H1 (cell line): ENCODE results near the gene SDSL. TPM values are rescaled to one million over a fixed set of nuclear protein-coding genes. Genes with fewer than 3 reads are reported as not detected.

ENCODE experiments used
- CTCF ChIA-PET: fragments of 300-600 bp; sonication (Branson Sonifier 250); formaldehyde crosslinking; loops from one replicate; lab custom pipeline; 2021; ENCODE audit not compliant: partially characterized antibody; lab: Charles Lee
- POLR2A ChIA-PET: fragments of 300-600 bp; sonication (Branson Sonifier 250); formaldehyde crosslinking; loops from one replicate; lab custom pipeline; 2021; ENCODE audit warnings: inconsistent platforms; ENCODE audit not compliant: partially characterized antibody; lab: Charles Lee
- DNase-seq, 2 experiments: peaks; one replicate each; pipeline versions ENCODE4 v3.0.0 to v3.0.0-alpha.2; 2010 to 2022; ENCODE audit warnings: low spot score in 2 of 2, low read depth in 1 of 2, mixed read lengths in 1 of 2
- FAIRE-seq: peaks from 2 replicates; lab custom pipeline; 2011; peaks lifted over from hg19 to GRCh38; lab: Jason Lieb, UNC
- H2AFZ ChIP-seq: 2 replicates; pipeline ENCODE4 v1.8.1; 2012; ENCODE audit warnings: low read length, inconsistent platforms
- H2AK5ac ChIP-seq: 2 replicates; pipeline ENCODE4 v1.6.1; 2013; ENCODE audit warnings: low read depth, low read length
- H2BK120ac ChIP-seq: replicated peaks from 2 replicates; pipeline ENCODE3; 2013; ENCODE audit warnings: low read depth, low read length, inconsistent platforms
- H2BK12ac ChIP-seq: 2 replicates; pipeline ENCODE4 v1.6.1; 2013; ENCODE audit warnings: low read depth, low read length
- H2BK15ac ChIP-seq: 2 replicates; pipeline ENCODE4 v1.6.1; 2013; ENCODE audit warnings: low read length
- H2BK20ac ChIP-seq: 2 replicates; pipeline ENCODE4 v1.6.1; 2013; ENCODE audit warnings: low read length
- H2BK5ac ChIP-seq: 2 replicates; pipeline ENCODE4 v1.6.1; 2013; ENCODE audit warnings: low read depth, low read length
- H3K14ac ChIP-seq: 2 replicates; pipeline ENCODE4 v1.6.1; 2013; ENCODE audit warnings: inconsistent platforms; ENCODE audit not compliant: insufficient read length
- H3K18ac ChIP-seq: 2 replicates; pipeline ENCODE4 v1.6.1; 2013; ENCODE audit warnings: low read length; ENCODE audit errors: extremely low read depth
- H3K23ac ChIP-seq: 2 replicates; pipeline ENCODE4 v1.6.1; 2013; ENCODE audit warnings: inconsistent platforms; ENCODE audit not compliant: insufficient read length
- H3K23me2 ChIP-seq: 2 replicates; pipeline ENCODE4 v1.6.1; 2013; ENCODE audit warnings: low read depth, low read length
- H3K27ac ChIP-seq: 2 replicates; pipeline ENCODE4 v1.6.1; 2011; ENCODE audit warnings: low read depth, low read length, inconsistent platforms
- H3K27me3 ChIP-seq, 4 experiments: replicated peaks in 1 of 4; 1 replicate in 1 of 4; 2 replicates in 3 of 4; pipeline versions ENCODE4 v1.6.1 to v1.8.1; 2011 to 2013; ENCODE audit warnings: low read length in 3 of 4, mild to moderate bottlenecking in 3 of 4, inconsistent platforms in 2 of 4, mixed read lengths in 2 of 4, moderate library complexity in 1 of 4; ENCODE audit not compliant: control insufficient read depth in 3 of 4, insufficient read depth in 3 of 4; ENCODE audit errors: extremely low read depth in 1 of 4
- H3K36me3 ChIP-seq, 4 experiments: 2 replicates each; pipeline versions ENCODE4 v1.6.1 to v1.8.1; 2011 to 2013; ENCODE audit warnings: mild to moderate bottlenecking in 4 of 4, low read length in 3 of 4, moderate library complexity in 2 of 4, control low read depth in 1 of 4, inconsistent platforms in 1 of 4; ENCODE audit not compliant: insufficient read depth in 4 of 4, control insufficient read depth in 2 of 4
- H3K4ac ChIP-seq: replicated peaks from 2 replicates; pipeline ENCODE3; 2013; ENCODE audit warnings: low read length, low read depth, mixed read lengths, inconsistent platforms; ENCODE audit not compliant: insufficient read length
- H3K4me1 ChIP-seq, 4 experiments: replicated peaks in 1 of 4; 1 replicate in 1 of 4; 2 replicates in 3 of 4; pipeline versions ENCODE4 v1.6.1 to v1.8.1; 2011 to 2013; ENCODE audit warnings: low read length in 3 of 4, inconsistent platforms in 2 of 4, mixed read lengths in 1 of 4; ENCODE audit not compliant: insufficient read depth in 4 of 4, control insufficient read depth in 3 of 4
- H3K4me2 ChIP-seq, 2 experiments: 2 replicates each; pipeline versions ENCODE4 v1.6.1 to v1.8.1; 2011 to 2013; ENCODE audit warnings: low read depth in 2 of 2, low read length in 2 of 2, control low read depth in 1 of 2, inconsistent platforms in 1 of 2, mild to moderate bottlenecking in 1 of 2; ENCODE audit not compliant: insufficient read depth in 1 of 2
- H3K4me3 ChIP-seq, 4 experiments: fragments of 200-600, 300-600 bp in 1 of 4; sonication (generic), shearing (Covaris generic), sonication (Bioruptor Twin) in 1 of 4; 2 replicates each; pipeline versions ENCODE4 v1.5.1 to v1.8.1; 2011 to 2016; ENCODE audit warnings: low read length in 4 of 4, low read depth in 3 of 4, control low read depth in 2 of 4, inconsistent platforms in 2 of 4, mild to moderate bottlenecking in 2 of 4, mixed read lengths in 1 of 4, moderate library complexity in 1 of 4; ENCODE audit not compliant: insufficient read depth in 2 of 4; ENCODE audit errors: extremely low read depth in 1 of 4
- H3K56ac ChIP-seq: replicated peaks from 2 replicates; pipeline ENCODE3; 2013; ENCODE audit warnings: low read depth, mild to moderate bottlenecking, mixed read lengths, low read length, inconsistent platforms; ENCODE audit not compliant: insufficient read length
- H3K79me1 ChIP-seq: 2 replicates; pipeline ENCODE4 v1.6.1; 2013; ENCODE audit warnings: low read depth, low read length, control low read depth
- H3K79me2 ChIP-seq, 2 experiments: 2 replicates each; pipeline versions ENCODE4 v1.6.1 to v1.8.1; 2012 to 2013; ENCODE audit warnings: low read length in 2 of 2, mild to moderate bottlenecking in 2 of 2, inconsistent platforms in 1 of 2; ENCODE audit not compliant: insufficient read depth in 2 of 2, control insufficient read depth in 1 of 2
- H3K9ac ChIP-seq, 4 experiments: replicated peaks in 1 of 4; 1 replicate in 1 of 4; 2 replicates in 3 of 4; pipeline versions ENCODE4 v1.6.1 to v1.8.1; 2011 to 2013; ENCODE audit warnings: low read depth in 3 of 4, low read length in 3 of 4, control low read depth in 2 of 4, mild to moderate bottlenecking in 2 of 4, moderate library complexity in 2 of 4, inconsistent platforms in 1 of 4; ENCODE audit errors: extremely low read depth in 1 of 4
- H3K9me3 ChIP-seq, 2 experiments: 2 replicates each; pipeline versions ENCODE4 v1.6.1 to v1.8.1; 2012 to 2013; ENCODE audit warnings: mild to moderate bottlenecking in 2 of 2, moderate library complexity in 2 of 2, control low read depth in 1 of 2, inconsistent platforms in 1 of 2, low read depth in 1 of 2, low read length in 1 of 2, mixed read lengths in 1 of 2; ENCODE audit not compliant: insufficient read depth in 2 of 2
- H4K20me1 ChIP-seq, 2 experiments: replicated peaks in 1 of 2; 2 replicates each; pipeline versions ENCODE3 to v1.8.1; 2011 to 2013; ENCODE audit warnings: inconsistent platforms in 2 of 2, low read length in 2 of 2, mild to moderate bottlenecking in 1 of 2; ENCODE audit not compliant: insufficient read depth in 2 of 2, control insufficient read depth in 1 of 2
- H4K5ac ChIP-seq: 2 replicates; pipeline ENCODE4 v1.6.1; 2013; ENCODE audit warnings: low read length, low read depth, mixed read lengths, inconsistent platforms; ENCODE audit not compliant: insufficient read length
- H4K8ac ChIP-seq: 2 replicates; pipeline ENCODE4 v1.8.0; 2013; ENCODE audit warnings: mild to moderate bottlenecking, moderate library complexity, low read length, inconsistent platforms; ENCODE audit not compliant: insufficient read depth; ENCODE audit errors: extremely low read depth
- H4K91ac ChIP-seq: replicated peaks from 2 replicates; pipeline ENCODE3; 2013; ENCODE audit warnings: low read length, mixed read lengths, inconsistent platforms; ENCODE audit not compliant: insufficient read length
- FOSL1 ChIP-seq: IDR thresholded peaks from 2 replicates; pipeline ENCODE4 v1.6.1; 2011; ENCODE audit warnings: mild to moderate bottlenecking, low read depth, low read length, moderate library complexity; ENCODE audit not compliant: insufficient read depth
- JUN ChIP-seq: IDR thresholded peaks from 2 replicates; pipeline ENCODE4 v1.6.1; 2011; ENCODE audit warnings: low read depth, mild to moderate bottlenecking, improper control_type of control experiment, low read length
- KDM1A ChIP-seq: fragments of 200-600, 300-600 bp; sonication (generic); IDR thresholded peaks from 2 replicates; pipeline ENCODE4 v1.7.1; 2016; ENCODE audit warnings: mild to moderate bottlenecking, low read length, borderline replicate concordance
- NANOG ChIP-seq: IDR thresholded peaks from 2 replicates; pipeline ENCODE4 v1.6.1; 2011; ENCODE audit warnings: low read length, low read depth, mild to moderate bottlenecking, inconsistent platforms; ENCODE audit not compliant: insufficient read depth, poor library complexity, severe bottlenecking
- SP1 ChIP-seq: IDR thresholded peaks from 2 replicates; pipeline ENCODE4 v1.6.1; 2011; ENCODE audit warnings: low read depth, low read length
- WGBS, 2 experiments: shearing (Covaris generic) in 1 of 2; methylation state at CpG; one replicate each; pipeline versions ENCODE4 v1.1.6 to v1.1.7; 2013 to 2015; ENCODE audit warnings: low lambda C conversion rate in 2 of 2, mixed read lengths in 2 of 2, inconsistent platforms in 1 of 2, low coverage in 1 of 2, missing lambda C conversion rate in 1 of 2; ENCODE audit not compliant: insufficient replicate concordance in 2 of 2, insufficient coverage in 1 of 2, insufficient read length in 1 of 2; ENCODE audit errors: extremely low coverage in 1 of 2, missing lambda C conversion rate in 1 of 2; 5-methylcytosine and 5-hydroxymethylcytosine counted together
- polyA plus RNA-seq, 7 experiments: library from polyadenylated mRNA; depleted of rRNA in 3 of 7; stranded (reverse) in 5 of 7; unstranded in 2 of 7; fragments of >200 nt in 5 of 7; fragments of 200-250 nt in 2 of 7; gene quantifications; 1 replicate in 5 of 7; 2 replicates in 1 of 7; 4 replicates in 1 of 7; pipeline versions ENCODE4 v1.2.1 to v1.2.3, GENCODE V29; 2011 to 2013; ENCODE audit warnings: missing spikeins in 2 of 7, mixed read lengths in 2 of 7
- total RNA-seq: library from RNA; stranded (reverse); fragmentation: NEBNext Ultra II Directional; extraction: Animal tissue kit (Norgen Biotek cat#: 25700); gene quantifications from 2 replicates; pipeline ENCODE4 v1.2.1, GENCODE V29; 2021

SDSL gene
- total and polyA plus RNA-seq, 2 of the 8 experiments (the other 6 are each of a cell fraction or from before 2014, with no cell fraction given) = 0.69 to 1.3 TPM

- Histone ChIP-seq H2BK12ac (no peak overlapping the region), H3K56ac (no peak overlapping the region), H3K9ac (no peak overlapping the region), H3K27me3 (no peaks in the 10 kb centered on the region), H3K14ac (no peak overlapping the region), H3K4me1 (0 out of 7 replicates have a peak, but pooled peaks cover 0 to 3% (median 0%) of the 10 kb centered on the region in 4 experiments), H3K4ac (no peak overlapping the region), H2AFZ (no peak overlapping the region), H3K23me2 (peaks cover 7% of the 10 kb centered on the region; the same call in 1 of the 2 replicates), H3K23ac (no peak overlapping the region), H3K9me3 (no peaks in the 10 kb centered on the region), H4K5ac (no peak overlapping the region), H2BK15ac (no peak overlapping the region), H3K4me3 (no peak overlapping the region), H2AK5ac (no peak overlapping the region), H3K79me1 (no peaks in the 10 kb centered on the region), H4K8ac (no peak overlapping the region), H3K36me3 (no peaks in the 10 kb centered on the region; a peak in 2 of 8 replicates), H3K18ac (no peak overlapping the region), H2BK5ac (no peak overlapping the region), H4K20me1 (peaks cover 0 to 2% of the 10 kb centered on the region in 2 experiments), H4K91ac (no peak overlapping the region), H3K4me2 (no peak overlapping the region), H3K27ac (no peak overlapping the region), H2BK120ac (no peak overlapping the region), H2BK20ac (no peak overlapping the region), H3K79me2 (no peaks in the 10 kb centered on the region)
- DNase-seq (no peak), FAIRE-seq (no peak)
- POLR2A ChIA-PET = no interaction called here
- CTCF ChIA-PET = interaction anchor here (1.1 kb wide), 1 partner anchor 20 kb away, joined by 3 read pairs; no protein-coding TSS in a partner anchor
- 87% methylated on average over 5 of the region's 5 CpGs; no CpG with 5 or more reads in 1 of the 2 experiments for WGBS, 2 experiments
- TF ChIP-seq NANOG (no peak), FOSL1 (no peak), SP1 (no peak), JUN (no peak), KDM1A (no peak)
These were observed 27.1 kb upstream of the SDSL start for GRCh38 chr12:113395119-113395518.
